Measurements from ENCODE around the gene CLPTM1L.
"Not testable (repeated sequence)": the region's sequence is repeated elsewhere in the genome, so short reads cannot be mapped to it uniquely, and the experiment has no call there.

CLPTM1L gene

DNA sequence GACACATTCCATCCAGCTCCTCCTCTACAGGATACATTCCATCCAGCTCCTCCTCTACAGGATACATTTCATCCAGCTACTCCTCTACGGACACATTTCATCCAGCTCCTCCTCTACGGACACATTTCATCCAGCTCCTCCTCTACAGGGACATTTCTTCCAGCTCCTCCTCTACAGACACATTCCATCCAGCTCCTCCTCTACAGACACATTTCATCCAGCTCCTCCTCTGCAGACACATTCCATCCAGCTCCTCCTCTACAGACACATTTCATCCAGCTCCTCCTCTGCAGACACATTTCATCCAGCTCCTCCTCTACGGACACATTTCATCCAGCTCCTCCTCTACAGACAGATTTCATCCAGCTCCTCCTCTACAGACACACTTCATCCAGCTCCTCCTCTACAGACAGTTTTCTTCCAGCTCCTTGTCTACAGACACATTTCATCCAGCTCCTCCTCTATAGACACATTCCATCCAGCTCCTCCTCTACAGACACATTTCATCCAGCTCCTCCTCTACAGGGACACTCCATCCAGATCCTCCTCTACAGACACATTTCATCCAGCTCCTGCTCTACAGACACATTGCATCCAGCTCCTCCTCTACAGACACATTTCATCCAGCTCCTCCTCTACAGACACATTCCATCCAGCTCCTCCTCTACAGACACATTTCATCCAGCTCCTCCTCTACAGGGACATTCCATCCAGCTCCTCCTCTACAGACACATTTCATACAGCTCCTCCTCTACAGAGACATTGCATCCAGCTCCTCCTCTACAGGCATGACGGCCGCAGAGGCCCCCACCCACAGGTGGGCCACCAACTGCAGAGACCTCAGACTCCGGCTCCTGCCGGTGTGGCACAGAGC lies 16.4 kb downstream of the CLPTM1L start:
- not testable (repeated sequence) for DNase-seq (ENCODE audit: low read depth in 3 of 3, low spot score in 1 of 3)

DNA sequence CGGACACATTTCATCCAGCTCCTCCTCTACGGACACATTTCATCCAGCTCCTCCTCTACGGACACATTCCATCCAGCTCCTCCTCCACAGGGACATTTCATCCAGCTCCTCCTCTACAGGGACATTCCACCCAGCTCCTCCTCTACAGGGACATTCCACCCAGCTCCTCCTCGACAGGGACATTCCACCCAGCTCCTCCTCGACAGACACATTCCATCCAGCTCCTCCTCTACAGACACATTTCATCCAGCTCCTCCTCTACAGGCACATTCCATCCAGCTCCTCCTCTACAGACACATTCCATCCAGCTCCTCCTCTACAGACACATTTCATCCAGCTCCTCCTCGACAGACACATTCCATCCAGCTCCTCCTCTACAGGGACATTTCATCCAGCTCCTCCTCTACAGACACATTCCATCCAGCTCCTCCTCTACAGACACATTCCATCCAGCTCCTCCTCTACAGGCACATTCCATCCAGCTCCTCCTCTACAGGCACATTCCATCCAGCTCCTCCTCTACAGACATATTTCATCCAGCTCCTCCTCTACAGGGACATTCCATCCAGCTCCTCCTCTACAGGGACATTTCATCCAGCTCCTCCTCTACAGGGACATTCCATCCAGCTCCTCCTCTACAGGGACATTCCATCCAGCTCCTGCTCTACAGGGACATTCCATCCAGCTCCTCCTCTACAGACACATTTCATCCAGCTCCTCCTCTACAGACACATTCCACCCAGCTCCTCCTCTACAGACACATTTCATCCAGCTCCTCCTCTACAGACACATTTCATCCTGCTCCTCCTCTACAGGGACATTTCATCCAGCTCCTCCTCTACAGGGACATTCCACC lies 17.8 kb downstream of the CLPTM1L start:
- DNase-seq (ENCODE audit: low read depth in 3 of 3, low spot score in 1 of 3), result not testable (repeated sequence)

DNA sequence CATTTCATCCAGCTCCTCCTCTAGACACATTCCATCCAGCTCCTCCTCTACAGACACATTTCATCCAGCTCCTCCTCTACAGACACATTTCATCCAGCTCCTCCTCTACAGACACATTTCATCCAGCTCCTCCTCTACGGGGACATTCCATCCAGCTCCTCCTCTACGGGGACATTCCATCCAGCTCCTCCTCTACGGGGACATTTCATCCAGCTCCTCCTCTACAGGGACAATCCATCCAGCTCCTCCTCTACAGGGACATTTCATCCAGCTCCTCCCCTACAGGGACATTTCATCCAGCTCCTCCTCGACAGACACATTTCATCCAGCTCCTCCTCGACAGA lies 18.4 kb downstream of the CLPTM1L start:
- not testable (repeated sequence) for DNase-seq (ENCODE audit: low read depth in 3 of 3, low spot score in 1 of 3)

DNA sequence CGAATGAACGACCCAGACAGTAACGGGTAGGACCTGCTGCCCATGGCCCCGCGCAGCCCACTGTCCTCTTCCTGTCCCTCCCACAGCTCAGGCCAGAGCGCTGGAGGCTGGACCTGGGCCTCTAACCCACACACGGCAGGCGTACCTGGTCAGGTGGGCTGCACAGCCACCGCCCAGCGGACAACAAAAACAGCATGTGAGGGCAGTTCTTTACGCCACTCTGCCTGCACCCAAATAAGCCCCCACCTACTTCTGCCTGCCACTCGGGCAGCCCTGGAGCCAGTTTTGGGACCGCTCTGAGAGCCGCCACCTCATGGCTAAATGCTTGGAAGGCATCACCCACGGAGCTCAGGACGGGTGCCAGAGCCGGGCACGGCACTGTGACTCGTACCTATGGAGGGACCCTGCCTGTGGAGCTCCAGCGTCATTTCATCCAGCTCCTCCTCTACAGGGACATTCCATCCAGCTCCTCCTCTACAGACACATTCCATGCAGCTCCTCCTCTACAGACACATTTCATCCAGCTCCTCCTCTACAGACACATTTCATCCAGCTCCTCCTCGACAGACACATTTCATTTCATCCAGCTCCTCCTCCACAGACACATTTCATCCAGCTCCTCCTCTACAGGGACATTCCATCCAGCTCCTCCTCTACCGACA lies 18.9 kb downstream of the CLPTM1L start:
- DNase-seq (ENCODE audit: low read depth in 3 of 3, low spot score in 1 of 3), result no peak

DNA sequence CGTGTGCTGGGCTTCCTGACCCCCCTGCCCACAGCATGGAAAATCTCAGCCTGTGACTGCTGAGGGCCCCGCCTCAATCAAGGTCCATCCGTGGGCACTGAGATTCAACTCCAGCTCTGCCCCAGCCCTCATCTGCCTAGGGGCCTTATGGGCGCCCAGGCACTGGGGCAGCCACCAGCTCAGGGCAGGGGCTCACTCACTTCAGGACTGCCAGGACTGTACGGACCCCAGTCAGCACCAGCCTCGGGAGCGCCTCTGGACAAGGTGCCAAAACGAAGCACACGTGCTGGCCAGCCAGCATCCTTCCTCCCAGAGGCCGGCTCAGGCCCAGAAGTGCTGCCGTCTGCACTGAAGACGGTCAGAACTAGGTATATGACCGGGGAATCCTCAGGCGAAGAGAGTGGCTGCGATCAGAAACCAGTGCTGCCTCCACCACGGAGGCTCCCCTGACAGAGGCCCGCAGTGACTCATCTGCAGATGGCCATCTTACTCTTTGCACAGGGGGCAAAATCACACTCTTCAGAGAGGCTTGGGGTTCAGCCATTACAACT lies 19.6 kb downstream of the CLPTM1L start:
- no peak for DNase-seq (ENCODE audit: low read depth in 3 of 3, low spot score in 1 of 3)

DNA sequence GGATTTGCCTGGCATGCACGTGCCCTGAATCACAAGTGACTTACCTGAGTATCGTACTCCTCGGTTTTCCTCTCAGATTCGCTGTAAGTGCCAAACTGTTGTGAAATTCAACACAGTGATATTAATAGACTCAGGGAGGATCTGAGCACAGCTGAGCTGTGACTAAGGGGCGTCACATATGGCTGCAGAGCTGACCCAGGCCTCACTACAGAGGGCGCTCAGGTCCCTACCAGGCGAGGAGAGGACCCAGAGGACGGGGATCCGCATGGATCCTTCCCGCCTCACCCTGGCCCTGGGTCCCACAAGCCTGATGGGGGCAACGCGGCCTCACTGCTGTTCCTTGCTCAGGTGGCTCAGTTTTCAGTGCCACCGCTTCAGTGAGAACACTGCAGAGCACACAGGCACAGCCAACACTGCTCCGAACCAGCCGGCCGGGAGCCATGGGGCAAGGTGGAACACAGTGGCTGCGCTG lies 20.1 kb downstream of the CLPTM1L start:
- no peak for DNase-seq (ENCODE audit: low read depth in 3 of 3, low spot score in 1 of 3)

DNA sequence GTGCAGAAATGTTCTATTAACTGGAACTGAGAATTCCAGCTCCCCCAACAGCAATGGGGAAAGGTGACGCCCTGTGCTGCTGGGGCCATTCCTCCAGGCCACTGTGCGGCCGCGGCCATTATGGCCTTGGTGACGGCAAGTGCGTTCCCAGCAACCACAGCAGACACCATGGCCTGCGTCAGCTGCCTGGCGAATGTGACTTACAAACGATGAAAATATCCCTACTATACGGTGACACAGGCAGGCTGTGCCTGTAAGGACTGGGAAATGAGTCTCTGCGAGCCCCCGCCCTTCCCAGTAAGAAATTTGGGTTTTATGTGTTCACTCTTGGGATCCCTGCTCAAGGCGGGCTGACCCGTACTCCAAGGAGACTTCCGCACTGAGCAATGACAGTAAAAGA lies 20.6 kb downstream of the CLPTM1L start:
- no peak for DNase-seq (ENCODE audit: low read depth in 3 of 3, low spot score in 1 of 3)

DNA sequence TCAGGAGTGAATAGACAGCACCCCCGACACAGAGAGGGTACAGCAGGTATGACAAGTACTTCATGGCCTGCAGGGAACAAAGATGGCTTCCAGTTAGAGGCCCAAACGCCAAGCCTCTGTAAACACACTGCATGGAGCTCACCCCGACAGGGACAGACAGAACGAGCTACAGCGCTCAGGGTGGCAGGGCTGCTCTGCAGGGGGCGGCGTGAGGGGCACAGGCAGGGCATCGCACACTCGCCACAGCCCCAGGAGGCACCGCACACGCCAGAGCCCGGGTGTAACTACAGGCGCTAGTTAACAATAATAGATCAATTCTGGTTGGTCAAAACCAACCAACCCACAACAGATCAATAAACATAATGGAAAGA lies 21.1 kb downstream of the CLPTM1L start:
- DNase-seq (ENCODE audit: low read depth in 3 of 3, low spot score in 1 of 3), result no peak

DNA sequence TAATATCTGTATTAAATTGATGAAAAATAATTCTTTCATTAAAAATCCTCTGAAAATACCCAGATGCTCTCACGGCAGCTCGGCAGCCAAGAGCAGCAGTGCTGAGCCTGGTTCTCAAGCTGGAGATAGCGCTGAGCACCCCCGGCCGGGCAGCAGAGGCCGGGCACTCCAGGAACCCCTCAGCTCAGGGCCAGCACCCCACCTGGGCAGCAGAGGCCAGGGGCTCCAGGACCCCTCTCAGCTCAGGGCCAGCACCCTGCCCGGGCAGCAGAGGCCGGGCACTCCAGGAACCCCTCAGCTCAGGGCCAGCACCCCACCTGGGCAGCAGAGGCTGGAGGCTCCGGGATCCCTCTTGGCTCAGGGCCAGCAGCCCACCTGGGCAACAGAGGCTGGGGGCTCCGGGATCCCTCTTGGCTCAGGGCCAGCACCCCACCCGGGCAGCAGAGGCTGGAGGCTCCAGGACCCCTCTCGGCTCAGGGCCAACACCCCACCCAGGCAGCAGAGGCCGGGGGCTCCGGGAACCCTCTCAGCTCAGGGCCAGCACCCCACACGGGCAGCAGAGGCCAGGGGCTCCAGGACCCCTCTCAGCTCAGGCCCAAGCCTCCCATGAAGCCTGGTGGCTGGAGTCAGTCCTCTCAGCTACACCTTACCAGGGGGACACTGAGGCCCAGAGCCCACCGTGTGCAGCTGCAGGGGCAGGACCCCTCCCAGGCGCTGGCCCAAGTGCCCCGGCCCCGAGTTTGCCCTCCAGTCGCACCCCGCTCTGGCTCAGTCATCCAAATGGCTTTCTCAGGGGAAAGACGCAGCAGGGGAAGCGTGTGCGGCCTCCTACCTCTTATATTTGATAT lies 21.7 kb downstream of the CLPTM1L start:
- no peak for DNase-seq (ENCODE audit: low read depth in 3 of 3, low spot score in 1 of 3)

DNA sequence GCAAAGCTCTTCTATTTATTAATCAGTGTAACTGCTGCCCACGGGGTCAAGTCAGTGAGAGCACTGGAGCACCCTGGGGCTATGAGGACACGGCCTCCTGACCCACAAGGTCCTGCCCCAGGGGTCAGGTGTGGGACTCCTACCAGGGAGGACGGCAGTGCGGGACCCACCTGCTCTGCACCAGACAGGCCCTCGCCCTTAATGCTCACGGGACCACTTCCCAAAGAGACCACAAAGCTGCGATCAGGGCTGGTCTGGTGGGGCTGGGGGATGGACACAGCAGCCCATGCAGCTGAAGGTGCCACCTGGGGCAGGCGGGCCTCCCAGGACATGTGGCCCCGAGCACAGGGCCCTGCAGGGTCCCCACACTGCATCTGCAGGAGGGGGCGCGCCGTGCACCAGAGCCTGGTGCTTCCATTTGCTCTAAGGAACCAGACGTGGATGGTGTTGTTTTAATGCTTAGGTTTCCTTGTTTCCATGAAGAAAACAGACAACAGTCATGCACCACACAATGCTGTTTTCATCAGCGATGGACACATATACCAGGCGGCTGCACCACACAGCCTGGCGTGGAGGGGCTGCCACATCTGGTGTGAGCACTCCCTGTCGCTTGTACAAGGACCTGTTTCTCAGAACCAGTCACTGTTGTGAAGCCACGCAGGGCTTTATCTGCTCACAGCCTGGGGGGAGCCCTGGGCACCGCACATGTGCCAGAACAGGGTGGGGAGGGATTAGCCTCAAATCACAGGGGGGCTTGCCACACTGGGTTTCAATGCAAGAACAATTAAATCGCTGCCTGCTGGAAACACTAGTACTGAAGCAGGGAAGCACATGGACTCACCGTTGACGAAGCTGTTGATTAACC lies 22.6 kb downstream of the CLPTM1L start:
- DNase-seq (ENCODE audit: low read depth in 3 of 3, low spot score in 1 of 3), result no peak

DNA sequence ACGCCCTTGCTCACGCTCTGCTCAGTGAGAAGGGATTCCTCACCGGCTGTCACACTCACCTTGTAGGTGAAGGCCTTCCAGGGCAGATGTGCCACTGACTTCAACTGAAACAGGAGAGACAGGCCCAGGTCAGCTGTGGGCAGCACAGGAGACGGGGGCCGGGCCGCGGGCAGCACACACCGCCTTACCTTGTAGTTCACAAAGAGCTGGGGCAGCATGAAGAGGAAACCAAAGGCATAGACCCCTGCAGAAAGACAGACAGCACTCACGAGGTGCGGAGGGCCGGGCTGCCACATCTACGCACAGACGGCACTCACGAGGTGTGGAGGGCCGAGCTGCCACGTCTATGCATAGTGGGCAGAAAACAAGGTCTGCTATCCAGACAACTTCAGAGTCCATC lies 23.3 kb downstream of the CLPTM1L start:
- no peak for DNase-seq (ENCODE audit: low read depth in 3 of 3, low spot score in 1 of 3)

DNA sequence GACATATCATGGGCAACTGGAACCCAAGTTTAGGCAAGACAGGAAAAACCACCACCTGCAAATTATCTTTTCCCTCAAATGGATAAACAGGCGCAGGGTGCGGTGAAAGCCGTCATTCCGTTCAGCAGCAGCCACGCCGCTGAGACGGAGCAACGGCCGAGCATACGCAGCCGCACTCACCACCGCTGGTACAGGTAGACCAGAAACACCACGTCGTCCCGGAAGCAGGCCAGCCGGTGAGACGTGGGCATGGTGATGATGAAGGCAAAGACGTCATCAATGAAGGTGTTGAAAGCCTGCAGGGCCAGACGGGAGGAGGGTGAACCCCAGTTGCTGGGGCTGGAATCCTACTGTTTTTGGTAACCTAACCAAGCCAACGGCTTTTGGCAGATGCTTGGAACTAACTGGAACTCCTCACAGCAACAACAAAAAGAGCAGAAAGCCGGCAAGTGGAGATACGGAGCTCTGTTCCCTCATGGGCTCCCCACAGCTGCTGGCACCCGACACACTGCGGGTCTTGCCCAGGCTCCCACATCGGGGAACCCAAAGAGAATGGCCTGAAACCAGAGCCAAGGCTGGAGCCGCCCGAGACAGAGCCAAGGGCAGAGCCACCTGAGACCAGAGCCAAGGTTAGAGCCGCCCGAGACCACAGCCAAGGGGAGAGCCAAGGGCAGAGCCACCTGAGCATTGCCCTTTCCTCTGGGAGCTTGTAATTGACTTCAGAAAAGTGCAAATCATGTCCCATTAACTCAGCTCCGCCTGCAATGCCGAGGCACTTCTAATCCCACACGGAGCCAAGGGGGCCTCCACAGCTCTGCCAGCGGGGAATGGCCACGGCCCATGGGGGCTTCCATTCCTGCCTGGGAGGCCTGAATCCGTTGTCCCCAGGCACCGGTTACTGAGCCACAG lies 24.2 kb downstream of the CLPTM1L start:
- no peak for DNase-seq (ENCODE audit: low read depth in 3 of 3, low spot score in 1 of 3)

DNA sequence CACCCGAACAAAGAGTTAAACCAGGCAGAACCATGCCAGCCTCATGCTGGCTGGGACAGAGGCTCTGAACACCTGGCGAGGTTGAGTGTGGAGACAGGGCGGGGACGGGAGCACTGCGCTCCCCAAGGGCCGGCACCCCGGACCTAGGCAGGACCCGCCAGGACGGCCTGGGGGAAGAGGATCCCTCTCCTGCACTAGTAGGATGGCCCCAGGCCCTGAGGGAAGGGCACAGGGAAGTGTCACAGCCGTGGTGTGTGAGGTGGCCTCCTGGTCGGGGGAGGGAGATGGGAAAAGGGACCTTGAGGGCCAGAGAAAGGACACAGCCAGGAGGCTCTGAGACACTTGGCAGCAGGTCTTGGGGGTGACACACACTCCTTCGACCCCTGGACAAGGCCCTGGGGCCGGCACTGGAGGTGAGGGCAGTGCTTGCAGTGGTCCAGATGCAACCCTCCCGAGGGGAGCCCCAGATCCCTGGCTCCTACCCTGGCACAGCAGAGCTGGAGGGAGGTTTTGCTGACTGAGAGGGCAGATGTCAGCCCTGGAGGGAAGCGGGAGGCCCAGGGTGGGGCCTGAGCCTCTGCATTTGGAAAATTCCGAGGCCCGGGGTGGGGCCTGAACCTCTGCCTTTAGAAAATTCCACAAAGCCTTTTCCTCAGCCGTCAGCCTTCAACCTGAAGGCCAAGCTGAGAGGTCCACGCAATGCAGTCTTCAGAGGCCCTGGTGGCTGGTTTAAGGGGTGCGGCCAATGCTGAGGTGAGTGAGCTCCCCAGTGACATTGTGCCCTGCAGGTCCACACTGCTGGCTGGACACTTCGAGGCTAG lies 25.3 kb downstream of the CLPTM1L start:
- DNase-seq (ENCODE audit: low read depth in 3 of 3, low spot score in 1 of 3), result no peak

DNA sequence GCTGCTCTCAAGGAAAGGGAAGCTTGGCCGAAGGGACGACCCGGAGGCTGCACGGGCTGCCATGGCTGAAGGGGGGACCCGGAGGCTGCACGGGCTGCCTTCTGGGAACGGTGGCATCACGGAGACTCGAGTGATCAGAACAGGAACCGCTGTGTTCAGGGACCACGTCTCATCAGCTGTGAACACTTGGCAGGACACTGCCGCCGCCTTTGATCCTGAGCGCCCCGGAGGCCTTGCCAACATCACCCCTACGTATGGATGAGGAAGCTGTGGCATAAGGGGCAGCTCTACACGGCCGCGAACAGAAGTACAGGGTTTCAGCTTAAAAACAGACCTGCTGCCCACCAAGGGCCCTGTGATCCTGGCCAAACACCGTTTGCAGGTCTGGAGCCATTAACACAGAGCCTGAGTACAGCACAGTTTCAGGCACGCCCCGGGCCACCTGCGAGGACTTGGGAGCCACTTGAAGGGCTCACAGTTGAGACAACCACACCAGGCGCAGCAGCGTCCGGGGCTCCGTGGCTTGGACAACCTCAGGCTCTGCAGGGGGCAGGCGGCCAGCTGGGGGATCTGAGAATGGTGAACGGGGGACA lies 26.1 kb downstream of the CLPTM1L start:
- DNase-seq (ENCODE audit: low read depth in 3 of 3, low spot score in 1 of 3), result no peak

DNA sequence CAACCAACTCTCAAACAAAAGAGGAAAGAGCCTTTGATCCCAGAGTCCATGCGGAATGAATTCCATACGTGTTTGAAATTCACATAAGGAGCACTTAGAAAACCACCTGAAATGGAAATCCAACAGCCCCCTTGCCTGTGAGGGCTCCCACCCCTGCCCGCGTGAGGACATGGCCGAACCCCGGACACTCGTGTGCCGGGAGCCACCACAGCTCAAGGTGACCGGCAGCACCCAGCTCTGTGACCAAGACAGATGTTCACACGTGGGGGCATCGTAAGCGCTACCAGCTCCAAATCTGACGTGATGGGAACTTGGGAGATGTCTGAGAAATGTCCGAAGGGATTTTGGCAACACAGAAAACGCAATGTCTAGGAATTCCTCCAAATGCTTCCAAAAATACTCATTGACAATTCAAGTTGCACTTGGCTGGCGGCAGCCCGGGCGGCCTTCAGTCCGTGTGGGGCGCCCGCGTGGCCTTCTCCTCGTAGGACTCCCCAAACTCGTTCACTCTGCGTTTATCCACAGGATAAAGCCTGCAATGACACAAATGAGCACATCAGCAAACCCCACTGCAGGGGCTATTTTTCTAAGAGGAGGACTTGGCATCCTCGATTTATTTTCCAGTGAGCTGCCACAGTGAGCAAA lies 26.9 kb downstream of the CLPTM1L start:
- no peak for DNase-seq (ENCODE audit: low read depth in 3 of 3, low spot score in 1 of 3)

DNA sequence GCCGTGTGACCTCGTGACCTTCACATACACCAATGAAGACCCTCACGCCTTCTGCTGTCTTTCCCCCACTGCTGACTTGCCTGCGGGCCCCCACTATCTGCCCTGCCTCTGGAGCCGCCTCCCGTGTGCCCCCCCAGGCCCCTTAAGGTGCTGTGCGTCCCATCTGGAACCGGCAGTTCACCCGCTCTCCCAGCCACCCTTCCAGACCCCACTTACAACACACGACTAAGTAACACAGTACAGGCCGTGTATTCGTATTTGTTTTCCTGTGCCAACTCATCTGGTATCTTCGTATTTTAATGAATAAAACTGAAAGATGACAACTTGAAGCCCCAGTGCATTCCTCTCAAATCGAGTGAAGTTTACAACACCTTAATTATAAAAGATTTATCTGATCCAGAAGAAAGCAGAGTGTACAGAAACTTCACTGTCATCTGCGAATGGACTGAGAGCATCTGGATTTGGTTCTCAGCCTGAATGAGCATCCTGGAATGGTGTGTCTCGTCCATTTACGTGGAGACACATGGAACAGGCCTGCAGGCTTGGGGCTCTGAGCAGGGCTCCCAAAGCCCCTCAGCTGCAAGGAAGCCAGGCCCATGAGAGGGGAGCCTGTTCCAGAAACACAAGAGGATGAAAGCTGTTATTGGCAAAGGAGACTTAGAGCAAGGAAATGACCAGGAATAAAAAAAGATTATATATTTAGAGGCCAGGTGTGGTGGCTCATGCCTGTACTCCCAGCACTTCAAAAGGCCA lies 28.1 kb downstream of the CLPTM1L start:
- no peak for DNase-seq (ENCODE audit: low read depth in 3 of 3, low spot score in 1 of 3)
